HG03571 (cell line): ENCODE results near the gene PDLIM3.

Experiments
- ATAC-seq: cut with Tn5 transposase; IDR thresholded peaks from one replicate; pipeline ENCODE4 v1.9.1; 2021; ENCODE audit not compliant: unreplicated experiment

The PDLIM3 gene

DNA sequence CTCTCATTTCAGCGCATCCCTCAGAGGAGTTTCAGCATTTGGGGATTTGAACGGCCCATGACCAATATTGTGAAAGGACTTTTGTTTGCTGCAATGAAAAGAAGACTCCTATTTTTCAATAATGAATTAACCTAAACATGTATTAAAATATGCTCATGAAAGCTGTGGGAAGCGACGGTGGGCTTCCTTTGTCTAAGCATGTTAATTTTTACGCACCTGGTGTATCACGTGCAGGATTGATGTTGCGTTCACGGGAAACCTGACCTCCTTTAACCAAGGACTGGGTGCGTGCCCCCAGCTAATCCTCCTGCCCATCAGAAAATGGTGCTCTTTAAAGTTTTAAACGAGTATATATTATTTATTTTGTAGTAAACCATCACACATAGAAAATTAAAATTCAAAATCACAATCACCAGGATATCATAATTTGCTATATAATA is 63.2 kb downstream of the PDLIM3 start:
- no peak for ATAC-seq

DNA sequence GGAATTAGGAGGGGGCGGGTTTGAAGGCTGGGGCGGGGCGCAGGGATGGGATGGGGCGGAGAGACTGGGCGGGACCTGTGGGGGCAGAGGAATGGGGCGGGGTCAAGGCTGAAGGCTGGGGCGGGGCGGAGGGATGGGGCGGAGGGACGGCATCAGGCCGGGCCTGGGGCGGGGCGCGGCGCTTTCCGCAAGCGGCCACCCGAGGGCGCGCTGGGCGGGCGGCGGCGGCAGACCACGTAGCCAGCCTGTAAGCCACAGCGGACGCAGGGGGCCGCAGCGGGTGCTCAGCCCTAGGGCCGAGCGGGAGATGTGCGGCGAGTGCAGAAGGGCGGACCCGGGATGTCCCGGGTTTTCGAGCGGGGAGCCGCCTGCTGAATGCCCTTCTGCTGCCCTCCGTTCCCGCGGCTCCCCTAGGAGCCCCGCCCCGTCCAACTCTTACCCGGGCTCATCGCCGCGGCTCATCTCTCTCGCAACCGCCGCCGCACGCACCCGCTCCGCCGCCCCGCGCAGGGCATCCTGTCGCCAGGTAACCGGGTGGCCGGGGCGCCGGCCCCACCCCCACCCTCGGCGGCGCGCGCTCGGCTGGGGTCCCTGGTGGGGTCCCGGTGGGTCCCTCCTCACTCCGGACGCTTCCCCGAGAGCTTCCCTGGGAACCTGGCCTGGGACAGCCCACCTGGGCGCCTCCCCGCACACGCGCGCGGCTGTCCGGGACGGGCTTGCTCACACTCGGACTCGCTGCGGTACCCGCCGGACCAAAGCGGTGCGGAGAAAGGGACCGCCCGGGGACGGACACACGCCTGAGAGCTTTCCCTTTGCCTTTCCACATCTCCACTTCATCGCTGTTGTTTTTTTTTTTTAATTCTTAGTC is 63.8 kb downstream of the PDLIM3 start, which contains the start of gene CCDC110:
TSS of gene CCDC110 (minus strand) at position 499 of the 868 bp plus-strand sequence. CDS start at position 449, 50 bp downstream.
- ATAC-seq, result peak; percentile 87

DNA sequence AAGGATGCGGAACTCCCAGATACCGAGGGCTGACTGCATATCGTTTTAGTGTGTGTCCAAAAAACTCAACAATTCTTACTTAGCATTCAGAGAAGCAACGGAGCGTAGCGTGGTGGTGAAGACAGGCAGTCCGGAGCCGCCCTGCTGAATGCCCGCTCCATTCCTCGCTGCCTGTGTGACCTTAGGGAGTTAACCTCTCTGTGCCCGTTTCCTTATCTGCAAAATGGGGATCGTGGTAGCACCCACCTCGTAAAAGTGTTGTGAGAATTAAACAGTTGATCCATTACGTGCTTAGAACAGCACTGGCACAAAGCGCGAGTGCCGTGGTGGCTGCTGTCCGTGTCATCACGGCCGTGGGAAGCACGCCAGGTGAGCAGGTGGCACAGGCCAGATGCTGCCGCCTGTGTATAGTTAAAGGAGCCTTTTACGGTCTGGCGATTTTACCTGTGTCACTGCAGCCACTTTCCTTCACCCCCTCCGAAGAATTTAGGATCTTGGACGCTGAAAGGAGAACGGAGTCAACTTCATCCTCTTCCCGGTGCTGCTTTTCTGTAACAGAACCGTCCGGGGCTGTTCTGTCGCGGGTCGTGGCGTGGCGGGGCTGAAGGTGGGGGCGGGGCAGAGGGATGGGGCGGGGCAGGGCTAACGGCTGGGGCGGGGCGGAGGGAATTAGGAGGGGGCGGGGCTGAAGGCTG is 64.7 kb downstream of the PDLIM3 start:
- ATAC-seq, result peak; percentile 21

DNA sequence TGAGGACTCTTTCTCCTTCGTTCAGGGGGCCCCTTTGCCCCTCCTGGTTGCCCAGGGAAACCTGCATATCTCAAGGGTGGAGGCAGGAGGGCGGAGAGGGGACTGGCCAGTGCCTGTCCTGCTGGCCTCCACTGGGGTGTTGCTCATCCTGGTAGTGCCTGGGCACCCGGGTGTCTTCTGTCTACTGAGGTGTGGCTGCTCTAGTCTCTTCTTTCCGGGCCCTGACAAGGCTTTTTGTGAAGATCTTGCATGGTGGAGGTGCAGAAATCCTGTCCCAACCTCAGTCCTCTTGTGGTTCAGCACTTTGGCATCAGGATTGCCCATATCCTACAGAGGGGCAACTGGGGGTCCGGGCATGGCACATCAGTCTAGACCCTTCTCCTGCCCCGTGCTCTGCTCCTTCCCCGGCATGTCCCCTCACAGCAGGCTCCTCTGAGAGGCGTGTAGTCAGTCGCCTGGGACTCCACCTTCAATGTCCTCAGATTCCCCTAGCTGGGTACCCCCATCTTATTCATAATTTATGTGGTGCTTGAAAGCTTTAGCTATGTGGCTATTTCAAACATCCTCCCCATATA is 65.6 kb downstream of the PDLIM3 start:
- no peak for ATAC-seq

DNA sequence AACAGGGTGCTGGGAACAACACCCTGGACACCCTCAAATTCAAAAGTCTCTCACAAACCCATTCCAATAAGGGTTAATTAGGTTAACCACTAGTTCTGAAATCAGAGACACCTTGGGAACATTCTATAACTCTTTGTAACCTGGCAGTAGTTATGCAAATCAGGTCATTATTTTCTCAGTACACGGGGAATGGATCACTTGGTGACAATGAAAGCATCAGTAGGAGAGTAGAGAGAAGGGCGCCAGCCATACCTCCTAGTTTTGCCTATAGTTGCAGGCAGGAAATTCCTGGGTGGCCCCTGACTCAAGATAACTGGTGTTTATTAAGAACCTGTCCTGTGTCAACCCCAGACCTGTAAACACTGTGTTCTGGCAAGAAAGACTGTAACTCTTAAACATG is 66.3 kb downstream of the PDLIM3 start:
- ATAC-seq, result no peak

DNA sequence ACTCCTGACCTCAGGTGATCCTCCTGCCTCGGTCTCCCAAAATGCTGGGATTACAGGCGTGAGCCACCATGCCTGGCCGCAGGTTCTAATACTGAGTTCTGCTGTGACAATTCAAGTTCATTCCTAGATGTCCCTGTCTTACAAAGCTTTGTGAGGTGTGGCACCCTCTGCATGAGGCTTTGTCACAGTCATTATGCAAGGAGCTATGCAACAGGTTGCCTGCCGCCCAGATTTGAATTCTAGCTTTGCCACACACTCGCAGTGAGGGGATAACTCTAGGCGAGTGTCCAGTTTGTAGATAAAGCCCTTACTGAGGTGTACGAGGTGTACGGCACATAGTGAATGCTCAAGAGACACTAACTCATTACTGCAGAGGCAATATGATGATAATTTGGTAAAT is 67.3 kb downstream of the PDLIM3 start:
- ATAC-seq, result no peak

DNA sequence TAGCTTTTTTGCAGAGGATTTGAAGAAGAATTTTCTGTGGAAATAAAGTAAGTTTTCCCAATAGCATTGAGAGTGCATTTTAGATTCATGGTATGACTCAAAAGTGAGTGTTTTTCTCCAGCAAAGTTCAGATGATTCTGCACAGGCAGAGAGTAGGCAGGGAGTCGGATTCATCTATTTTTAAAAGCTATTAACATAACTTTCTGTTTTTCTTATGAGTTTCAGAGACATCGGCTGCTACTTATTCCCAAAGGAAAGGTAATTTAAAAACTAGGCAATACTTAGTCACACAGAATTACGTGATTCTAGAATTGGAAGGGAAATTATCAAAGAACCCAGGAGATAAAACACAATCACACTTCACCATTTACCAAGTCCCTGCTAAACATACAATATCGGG is 68.2 kb downstream of the PDLIM3 start:
- no peak for ATAC-seq

DNA sequence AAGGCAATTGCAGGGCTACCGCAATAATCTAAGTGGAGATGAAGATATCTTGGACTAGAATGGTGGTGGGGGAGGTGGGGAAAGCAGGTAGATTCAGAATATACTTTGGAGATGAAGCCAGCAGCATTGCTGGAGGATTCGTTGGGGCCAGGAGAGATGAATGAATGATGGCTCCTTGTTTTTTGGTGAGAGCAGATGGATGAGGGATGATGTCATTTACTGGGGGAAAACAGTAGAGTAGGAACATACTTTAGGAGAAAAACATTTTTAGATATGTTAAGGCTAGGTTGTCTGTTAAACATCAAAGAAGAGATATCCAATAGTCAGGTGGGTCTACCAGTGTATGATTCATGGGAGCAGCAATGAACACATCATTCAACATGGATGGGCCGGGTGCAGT is 69.6 kb downstream of the PDLIM3 start:
- no peak for ATAC-seq

DNA sequence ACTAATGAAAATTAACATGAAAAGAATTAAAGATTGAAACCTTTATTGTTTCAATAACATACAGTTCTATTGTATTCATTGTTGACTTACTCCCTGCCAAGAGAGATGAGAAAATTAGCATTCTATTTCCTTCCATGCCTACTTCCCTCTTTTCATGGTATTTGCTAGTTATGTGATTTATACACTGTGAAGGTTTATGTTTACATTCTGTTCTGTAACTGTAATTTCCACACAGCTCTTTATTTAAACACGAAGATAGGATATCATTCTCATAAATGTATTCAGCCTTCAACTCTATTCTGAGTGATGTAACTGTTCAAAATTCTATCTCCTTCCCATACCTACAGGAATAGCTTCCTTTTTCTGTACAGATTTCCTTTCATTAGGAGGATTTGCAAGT is 70.4 kb downstream of the PDLIM3 start:
- ATAC-seq, result no peak

DNA sequence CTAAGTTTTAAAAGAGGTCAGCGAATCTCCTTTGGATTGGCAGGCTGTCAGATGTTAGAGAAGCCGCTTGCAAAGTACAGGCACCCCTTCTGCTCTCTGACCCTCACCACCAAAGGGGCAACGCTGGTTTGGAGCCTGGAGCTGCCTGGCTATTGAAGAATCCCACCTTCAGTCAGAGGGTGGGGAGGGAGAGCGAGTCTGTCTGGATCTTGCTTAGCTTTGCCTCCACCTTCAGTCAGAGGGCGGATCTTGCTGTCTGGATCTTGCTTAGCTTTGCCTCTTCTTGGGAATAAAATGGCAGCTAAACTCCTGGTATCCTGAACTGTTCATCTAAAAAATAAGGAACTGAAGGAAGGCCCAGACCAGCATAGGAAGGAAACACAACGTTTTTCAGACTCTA is 71.1 kb downstream of the PDLIM3 start:
- no peak for ATAC-seq

DNA sequence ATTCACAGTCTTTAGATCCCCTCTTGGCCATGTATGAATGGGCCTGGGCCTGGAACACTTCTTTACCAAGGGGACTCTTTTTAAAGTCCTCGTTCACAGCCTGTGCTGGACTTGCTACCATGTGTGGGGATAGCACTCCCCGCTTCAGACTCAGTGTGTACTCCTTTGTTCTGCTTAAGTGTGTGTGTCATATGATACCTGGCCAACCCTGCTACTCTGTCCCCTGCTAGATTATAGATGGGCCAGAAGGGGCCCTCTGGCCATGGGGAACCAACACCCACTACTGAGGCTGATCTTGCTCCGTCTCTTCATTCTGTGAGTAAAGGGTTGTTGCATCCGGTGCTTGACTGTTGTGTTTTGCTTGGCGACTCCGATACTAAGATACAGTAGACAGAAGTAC is 71.8 kb downstream of the PDLIM3 start:
- ATAC-seq, result no peak

DNA sequence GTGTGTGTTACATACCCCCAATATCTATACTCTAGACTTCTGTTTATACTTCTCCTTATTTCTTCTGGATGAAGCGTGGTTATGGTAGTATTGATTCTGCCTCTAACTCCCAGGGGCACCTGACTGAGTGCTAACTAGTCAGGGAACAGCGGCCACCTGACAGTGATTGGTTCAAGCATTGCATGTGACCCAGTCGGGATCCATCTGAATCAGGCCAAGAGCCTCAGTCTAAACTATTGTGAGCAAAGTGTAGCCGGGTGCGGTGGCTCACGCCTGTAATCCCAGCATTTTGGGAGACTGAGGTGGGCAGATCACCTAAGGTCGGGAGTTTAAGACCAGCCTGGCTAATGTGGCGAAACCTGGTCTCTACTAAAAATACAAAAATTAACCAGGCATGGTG is 73.7 kb downstream of the PDLIM3 start:
- ATAC-seq, result no peak

DNA sequence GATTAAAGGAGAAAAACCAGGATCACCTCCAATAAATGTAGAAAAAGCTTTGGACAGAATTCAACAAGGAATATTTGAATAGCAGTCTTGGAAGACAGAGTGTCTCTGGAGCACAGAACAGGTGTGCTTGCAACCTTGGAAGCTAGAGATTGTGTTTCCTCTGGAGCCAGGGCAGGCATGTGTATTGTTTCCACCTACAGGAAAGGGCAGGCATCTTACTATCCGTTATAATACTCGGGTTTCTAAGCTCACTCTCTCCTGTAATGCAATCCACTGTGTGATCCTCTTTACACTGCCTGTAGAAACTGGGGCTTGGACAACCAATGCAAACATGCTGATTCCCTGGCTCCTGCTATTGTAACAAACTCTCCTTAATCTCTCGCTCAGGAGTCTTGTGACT is 78.2 kb downstream of the PDLIM3 start:
- no peak for ATAC-seq

DNA sequence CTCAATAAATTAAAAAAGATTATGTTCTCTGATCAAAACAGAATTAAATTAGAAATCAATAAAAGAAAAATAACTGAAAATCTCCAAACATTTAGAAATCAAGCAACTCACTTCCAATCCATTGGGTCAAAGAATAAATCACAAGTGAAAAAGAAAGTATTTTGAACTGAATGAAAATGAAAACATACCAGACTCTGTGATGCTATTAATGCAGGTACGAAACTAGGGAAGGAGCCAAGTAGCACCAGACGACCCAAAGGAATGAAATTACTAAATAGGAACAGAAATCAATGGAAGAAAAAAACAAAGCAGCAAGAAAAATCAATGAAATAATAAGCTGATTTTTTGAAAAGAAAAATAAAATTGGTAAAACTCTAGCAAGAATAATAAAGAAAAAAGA is 79.2 kb downstream of the PDLIM3 start:
- no peak for ATAC-seq
